Mucosa of stomach (tissue), 1 donor: ENCODE data around the gene CNTNAP2.
"Not testable (repeated sequence)": the region's sequence is repeated elsewhere in the genome, so short reads cannot be mapped to it uniquely, and the experiment has no call there.

ENCODE experiments used
- H3K27me3 ChIP-seq: one replicate; pipeline ENCODE4 v1.7.0; 2013; ENCODE audit warnings: mild to moderate bottlenecking, low read length; ENCODE audit not compliant: control insufficient read depth, insufficient read depth
- H3K36me3 ChIP-seq: one replicate; pipeline ENCODE4 v1.7.0; 2013; ENCODE audit warnings: low read length; ENCODE audit not compliant: control insufficient read depth, insufficient read depth
- H3K4me1 ChIP-seq: one replicate; pipeline ENCODE4 v1.7.0; 2013; ENCODE audit warnings: mild to moderate bottlenecking, low read length; ENCODE audit not compliant: control insufficient read depth, insufficient read depth
- H3K4me3 ChIP-seq: one replicate; pipeline ENCODE4 v1.7.0; 2013; ENCODE audit warnings: low read length
- H3K9ac ChIP-seq: one replicate; pipeline ENCODE4 v1.7.0; 2013; ENCODE audit warnings: mild to moderate bottlenecking, low read length, moderate library complexity
- H3K9me3 ChIP-seq: one replicate; pipeline ENCODE4 v1.7.0; 2013; ENCODE audit warnings: mild to moderate bottlenecking, low read length, moderate library complexity; ENCODE audit not compliant: control insufficient read depth
- donor health status: Pancreatic carcinoma.

The CNTNAP2 gene

GRCh38 chr7:146242661-146243060, 126.1 kb downstream of the CNTNAP2 start:
- Histone ChIP-seq H3K9ac (no peak overlapping the region), H3K4me1 (no peaks in the 10 kb centered on the region), H3K4me3 (no peak overlapping the region), H3K27me3 (no peaks in the 10 kb centered on the region), H3K9me3 (no peaks in the 10 kb centered on the region), H3K36me3 (no peaks in the 10 kb centered on the region)

DNA sequence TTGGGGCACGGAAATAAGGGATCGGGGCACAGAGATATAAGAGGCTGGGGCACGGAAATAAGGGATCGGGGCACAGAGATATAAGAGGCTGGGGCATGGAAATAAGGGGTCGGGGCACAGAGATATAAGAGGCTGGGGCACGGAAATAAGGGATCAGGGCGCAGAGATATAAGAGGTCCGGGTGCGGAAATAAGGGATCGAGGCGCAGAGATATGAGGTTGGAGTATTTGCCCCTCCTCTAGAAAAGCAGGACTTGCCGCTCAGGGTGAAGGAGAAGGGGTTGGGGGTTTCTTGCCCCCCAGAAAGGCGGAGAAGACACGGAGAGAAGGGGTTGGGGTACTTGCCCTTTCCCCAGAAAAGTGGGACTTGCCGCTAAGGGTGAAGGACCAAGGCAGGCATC, 131.4 kb downstream of the CNTNAP2 start:
- not testable (repeated sequence) for H3K9me3 ChIP-seq, H3K27me3 ChIP-seq, H3K4me3 ChIP-seq, H3K9ac ChIP-seq, H3K36me3 ChIP-seq, H3K4me1 ChIP-seq

GRCh38 chr7:146248744-146249143, 132.1 kb downstream of the CNTNAP2 start:
- not testable (repeated sequence) for H3K4me3 ChIP-seq, H3K9ac ChIP-seq, H3K36me3 ChIP-seq, H3K27me3 ChIP-seq, H3K4me1 ChIP-seq, H3K9me3 ChIP-seq

DNA sequence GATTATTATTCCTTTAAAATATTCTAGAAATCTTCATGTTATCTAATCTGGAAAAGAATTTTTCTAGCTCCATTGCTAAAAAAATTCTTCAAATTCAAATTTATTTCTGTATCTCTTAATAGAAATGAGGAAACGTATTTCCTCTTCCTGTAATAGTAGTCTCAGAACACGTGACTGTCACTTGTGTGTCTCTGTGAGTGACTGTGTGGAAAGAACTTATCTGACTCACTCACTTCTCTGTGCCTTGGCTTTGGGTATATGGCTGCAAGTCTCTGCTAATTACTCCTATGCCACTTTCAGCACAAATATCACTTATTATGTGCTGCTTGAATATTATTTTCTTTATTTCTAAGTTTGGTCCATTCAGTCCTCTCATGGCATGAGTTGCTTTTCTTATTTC, 132.7 kb downstream of the CNTNAP2 start:
- H3K9me3 ChIP-seq: no peaks in the 10 kb centered on the region
- no peaks in the 10 kb centered on the region for H3K36me3 ChIP-seq
- no peaks in the 10 kb centered on the region for H3K27me3 ChIP-seq
- H3K9ac ChIP-seq: no peak overlapping the region
- no peak overlapping the region for H3K4me3 ChIP-seq
- H3K4me1 ChIP-seq: no peaks in the 10 kb centered on the region

DNA sequence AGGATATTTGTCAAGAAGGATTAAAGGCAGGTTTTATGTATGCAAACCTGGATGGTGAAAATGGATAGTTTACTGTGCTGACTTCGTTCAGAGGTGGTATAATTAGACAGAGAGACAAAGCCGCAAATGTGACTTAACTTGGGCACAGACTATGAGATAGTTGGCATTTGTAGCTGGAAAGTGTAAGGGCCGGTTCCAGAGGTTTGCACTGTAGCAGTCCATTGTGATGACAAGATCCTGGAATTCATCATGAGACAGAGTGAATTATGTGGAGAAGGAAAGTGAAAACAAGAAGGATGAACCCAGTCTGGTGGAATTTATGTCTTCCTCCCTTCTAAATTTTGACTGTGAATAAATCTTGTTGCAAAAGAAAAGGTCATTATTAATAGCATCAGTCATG, 139.0 kb downstream of the CNTNAP2 start:
- no peaks in the 10 kb centered on the region for H3K9me3 ChIP-seq
- H3K9ac ChIP-seq: no peak overlapping the region
- no peak overlapping the region for H3K4me3 ChIP-seq
- no peaks in the 10 kb centered on the region for H3K27me3 ChIP-seq
- no peaks in the 10 kb centered on the region for H3K4me1 ChIP-seq
- H3K36me3 ChIP-seq: no peaks in the 10 kb centered on the region

DNA sequence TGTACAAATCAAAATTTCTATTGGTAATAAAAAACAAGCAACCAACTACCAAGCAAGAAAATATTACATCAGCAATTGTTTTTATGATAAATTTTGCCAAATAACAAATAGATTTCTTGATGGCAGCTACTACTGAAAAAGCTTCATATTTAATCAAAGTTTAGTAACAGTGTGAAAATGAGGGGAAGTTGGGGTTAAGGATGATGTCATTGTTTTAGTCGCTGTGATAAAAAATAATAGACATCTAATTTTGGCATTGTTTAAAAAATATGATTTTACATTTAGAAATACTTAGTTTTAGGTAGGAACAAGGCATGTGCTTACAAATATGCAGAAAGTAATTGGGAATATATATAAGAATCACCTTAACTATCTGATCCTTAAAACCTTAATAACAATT, 145.9 kb downstream of the CNTNAP2 start:
- Histone ChIP-seq H3K4me3 (no peak overlapping the region), H3K9ac (no peak overlapping the region), H3K4me1 (no peaks in the 10 kb centered on the region), H3K9me3 (no peaks in the 10 kb centered on the region), H3K36me3 (no peaks in the 10 kb centered on the region), H3K27me3 (no peaks in the 10 kb centered on the region)

DNA sequence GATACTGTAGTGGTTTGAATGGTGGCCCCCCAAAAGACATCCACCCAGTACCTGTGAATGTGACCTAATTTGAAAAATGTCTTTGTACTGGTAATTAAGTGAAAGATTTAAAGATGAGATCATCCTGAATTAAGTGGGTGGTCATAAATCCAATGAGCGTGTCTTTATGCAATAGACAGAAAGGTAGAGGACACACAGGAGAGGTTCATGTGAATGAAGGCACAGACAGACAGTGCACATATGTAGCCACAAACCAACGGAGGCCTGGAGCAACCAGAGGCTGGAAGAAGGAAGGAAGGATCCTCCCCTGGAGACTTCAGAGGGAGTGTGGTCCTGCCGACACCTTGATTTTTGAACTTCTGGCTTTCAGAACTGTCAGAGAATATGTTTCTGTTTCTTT, 160.3 kb downstream of the CNTNAP2 start:
- Histone ChIP-seq H3K36me3 (no peaks in the 10 kb centered on the region), H3K27me3 (no peaks in the 10 kb centered on the region), H3K4me3 (no peak overlapping the region), H3K9me3 (no peaks in the 10 kb centered on the region), H3K4me1 (no peaks in the 10 kb centered on the region), H3K9ac (no peak overlapping the region)

- no peaks in the 10 kb centered on the region for H3K9me3 ChIP-seq
Observed at GRCh38 chr7:146285418-146285817, 168.8 kb downstream of the CNTNAP2 start.

DNA sequence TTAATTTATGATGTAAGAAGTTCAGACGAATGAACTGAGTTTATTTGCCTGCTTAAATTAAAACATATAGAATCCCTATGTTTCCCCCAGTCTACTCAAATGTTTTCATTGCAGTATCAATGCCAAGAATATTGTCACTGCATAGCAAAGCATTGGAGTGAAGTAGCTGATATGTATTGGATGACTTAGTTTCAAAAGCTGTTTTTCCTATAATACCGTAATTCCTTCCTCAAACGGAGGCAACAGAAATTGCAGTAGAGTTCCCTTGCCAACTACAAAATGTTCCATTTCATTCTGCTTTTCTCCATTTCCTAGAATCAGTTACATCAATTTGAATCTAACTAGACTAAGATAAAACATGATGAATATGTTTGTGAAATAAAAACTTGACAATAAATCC, 174.1 kb downstream of the CNTNAP2 start:
- Histone ChIP-seq H3K4me3 (no peak overlapping the region), H3K27me3 (no peaks in the 10 kb centered on the region), H3K9me3 (no peaks in the 10 kb centered on the region), H3K36me3 (no peaks in the 10 kb centered on the region), H3K4me1 (no peaks in the 10 kb centered on the region), H3K9ac (no peak overlapping the region)

More at GRCh38 chr7:146285418-146285817, 168.8 kb downstream of the CNTNAP2 start:
- H3K4me3 ChIP-seq: no peak overlapping the region
- H3K9ac ChIP-seq: no peak overlapping the region
- H3K27me3 ChIP-seq: no peaks in the 10 kb centered on the region
- no peaks in the 10 kb centered on the region for H3K4me1 ChIP-seq
- no peaks in the 10 kb centered on the region for H3K36me3 ChIP-seq

GRCh38 chr7:146291900-146292299, 175.3 kb downstream of the CNTNAP2 start:
- H3K4me3 ChIP-seq: no peak overlapping the region

DNA sequence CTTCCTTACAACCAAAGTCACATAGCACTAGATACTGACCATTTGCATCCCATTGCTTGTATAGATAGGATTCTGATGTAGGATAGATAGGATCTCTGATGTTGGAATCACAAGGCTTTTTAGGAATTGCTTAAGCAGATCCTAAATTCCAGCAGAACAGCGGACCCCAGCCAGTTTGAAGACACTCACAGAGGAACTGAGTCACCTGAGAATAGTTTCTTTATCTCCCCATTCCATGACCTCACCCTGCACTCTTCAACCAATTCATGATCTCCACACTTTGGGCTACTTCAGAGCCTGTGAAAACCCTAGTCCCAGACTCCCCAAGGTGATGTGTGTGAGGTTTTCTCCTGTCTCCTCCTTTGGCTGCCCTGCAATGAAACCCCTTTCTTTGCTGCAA, 179.4 kb downstream of the CNTNAP2 start:
- no peaks in the 10 kb centered on the region for H3K36me3 ChIP-seq
- H3K4me3 ChIP-seq: no peak overlapping the region
- H3K9me3 ChIP-seq: no peaks in the 10 kb centered on the region
- no peaks in the 10 kb centered on the region for H3K4me1 ChIP-seq
- no peaks in the 10 kb centered on the region for H3K27me3 ChIP-seq
- no peak overlapping the region for H3K9ac ChIP-seq

More at GRCh38 chr7:146291900-146292299, 175.3 kb downstream of the CNTNAP2 start:
- H3K36me3 ChIP-seq: no peaks in the 10 kb centered on the region
- H3K9me3 ChIP-seq: no peaks in the 10 kb centered on the region
- H3K4me1 ChIP-seq: no peaks in the 10 kb centered on the region
- no peaks in the 10 kb centered on the region for H3K27me3 ChIP-seq
- H3K9ac ChIP-seq: no peak overlapping the region

- H3K36me3 ChIP-seq: no peaks in the 10 kb centered on the region
- no peak overlapping the region for H3K4me3 ChIP-seq
- H3K9me3 ChIP-seq: no peaks in the 10 kb centered on the region
- H3K4me1 ChIP-seq: no peaks in the 10 kb centered on the region
- H3K9ac ChIP-seq: no peak overlapping the region
- H3K27me3 ChIP-seq: no peaks in the 10 kb centered on the region
Observed at GRCh38 chr7:146314962-146315361, 198.4 kb downstream of the CNTNAP2 start.

GRCh38 chr7:146319629-146320028, 203.0 kb downstream of the CNTNAP2 start:
- H3K4me1 ChIP-seq: no peaks in the 10 kb centered on the region
- H3K9me3 ChIP-seq: no peaks in the 10 kb centered on the region
- no peak overlapping the region for H3K9ac ChIP-seq
- no peak overlapping the region for H3K4me3 ChIP-seq
- H3K36me3 ChIP-seq: no peaks in the 10 kb centered on the region
- H3K27me3 ChIP-seq: no peaks in the 10 kb centered on the region
